HepG2 (cell line): ENCODE results near the gene DMXL1. TPM values are rescaled to one million over a fixed set of nuclear protein-coding genes. Genes with fewer than 3 reads are reported as not detected.

Experiments used
- BORCS8-MEF2B ChIP-seq: sonication (generic); formaldehyde crosslinking; IDR thresholded peaks from 2 replicates; pipeline ENCODE4 v1.8.0; 2022; ENCODE audit warnings: mild to moderate bottlenecking, missing genetic modification reagents
- ETV5 ChIP-seq: IDR thresholded peaks from 2 replicates; pipeline ENCODE4 v1.6.1; 2018; ENCODE audit warnings: missing biosample characterization, missing genetic modification reagents, inconsistent platforms, borderline replicate concordance
- FOSL1 ChIP-seq: sonication (generic); formaldehyde crosslinking; IDR thresholded peaks from 2 replicates; pipeline ENCODE4 v1.9.0; 2021; ENCODE audit warnings: missing genetic modification reagents, borderline replicate concordance
- HBP1 ChIP-seq: IDR thresholded peaks from 2 replicates; pipeline ENCODE4 v1.6.1; 2016; ENCODE audit warnings: low read depth, control low read depth
- HNRNPL ChIP-seq: fragments of 200-400 bp; formaldehyde crosslinking; IDR thresholded peaks from 2 replicates; pipeline ENCODE4 v1.6.1; 2017; ENCODE audit warnings: mild to moderate bottlenecking, low read depth, low read length
- PATZ1 ChIP-seq: sonication (generic); formaldehyde crosslinking; IDR thresholded peaks from 2 replicates; pipeline ENCODE4 v1.4.0; 2020; ENCODE audit warnings: missing genetic modification reagents
- PITX1 ChIP-seq: sonication (generic); formaldehyde crosslinking; IDR thresholded peaks from 2 replicates; pipeline ENCODE4 v1.5.1; 2020; ENCODE audit warnings: mild to moderate bottlenecking, missing genetic modification reagents
- POLR2AphosphoS2 ChIP-seq: IDR thresholded peaks from 2 replicates; pipeline ENCODE4 v1.6.1; 2011; ENCODE audit warnings: low read depth, low read length, improper control_type of control experiment
- SAP130 ChIP-seq: IDR thresholded peaks from 2 replicates; pipeline ENCODE4 v1.6.1; 2016; ENCODE audit warnings: low read depth
- SP5 ChIP-seq: IDR thresholded peaks from 2 replicates; pipeline ENCODE4 v1.6.1; 2016; ENCODE audit warnings: low read depth, borderline replicate concordance
- TBX2 ChIP-seq: sonication (generic); formaldehyde crosslinking; IDR thresholded peaks from 2 replicates; pipeline ENCODE4 v1.5.0; 2020; ENCODE audit warnings: missing genetic modification reagents, mild to moderate bottlenecking, borderline replicate concordance
- ZFP36 ChIP-seq: fragments of 150-350 bp; IDR thresholded peaks from 2 replicates; pipeline ENCODE4 v1.6.1; 2018; ENCODE audit warnings: borderline replicate concordance, low read length, low read depth; ENCODE audit not compliant: partially characterized antibody
- ZGPAT ChIP-seq: IDR thresholded peaks from 2 replicates; pipeline ENCODE4 v1.6.1; 2016; ENCODE audit warnings: mild to moderate bottlenecking
- ZNF234 ChIP-seq: sonication (generic); formaldehyde crosslinking; conservative IDR thresholded peaks from 2 replicates; pipeline ENCODE4 v1.5.1; 2020; ENCODE audit warnings: mild to moderate bottlenecking, missing genetic modification reagents
- ZNF549 ChIP-seq: sonication (generic); formaldehyde crosslinking; IDR thresholded peaks from 2 replicates; pipeline ENCODE4 v1.5.0; 2020; ENCODE audit warnings: missing genetic modification reagents
- ZNF607 ChIP-seq: sonication (generic); formaldehyde crosslinking; IDR thresholded peaks from 2 replicates; pipeline ENCODE4 v1.5.1; 2020; ENCODE audit warnings: missing genetic modification reagents, mild to moderate bottlenecking, borderline replicate concordance
- ZNF639 ChIP-seq: conservative IDR thresholded peaks from 2 replicates; pipeline ENCODE4 v1.6.1; 2018; ENCODE audit warnings: missing genetic modification reagents
- ZNF687 ChIP-seq: sonication (generic); formaldehyde crosslinking; IDR thresholded peaks from 2 replicates; pipeline ENCODE4 v1.5.1; 2020; ENCODE audit warnings: mild to moderate bottlenecking, missing genetic modification reagents, moderate library complexity
- polyA plus RNA-seq, 8 experiments: library from polyadenylated mRNA; depleted of rRNA in 3 of 8; stranded (reverse) in 7 of 8; unstranded in 1 of 8; fragments of >200 nt; fragmentation: Illumina TruSeq in 4 of 8; extraction: Trizol in 4 of 8; gene quantifications; 2 replicates each; pipeline versions ENCODE4 v1.2.1 to v1.2.3, GENCODE V29; 2011 to 2016; ENCODE audit warnings: low read depth in 4 of 8, missing spikeins in 1 of 8, mixed read lengths in 1 of 8; ENCODE audit not compliant: insufficient read depth in 1 of 8
- total RNA-seq, 5 experiments: library from RNA; depleted of rRNA; stranded (reverse); fragments of >200 nt; fragmentation: Illumina TruSeq; extraction: Trizol; gene quantifications; 2 replicates each; pipeline ENCODE4 v1.2.3, GENCODE V29; 2016; ENCODE audit warnings: low read depth in 1 of 5

The DMXL1 gene
- total and polyA plus RNA-seq, 2 of the 13 experiments (the other 11 are each of a cell fraction or from before 2014, with no cell fraction given) = 6.9 to 18.6 TPM

- TF ChIP-seq ZNF607 = peak; percentile 84; the same call in 1 of the 2 replicates
- peak; percentile 95 for TF ChIP-seq ZNF687 (CRISPR knock-in tag)
- TF ChIP-seq ZNF549 (CRISPR knock-in tag) = 0 out of 2 replicates have a peak, but pooled peaks have one; percentile 41
- 0 out of 2 replicates have a peak, but pooled peaks have one; percentile 43 for TF ChIP-seq HNRNPL
- peak; percentile 65; the same call in 1 of the 2 replicates for TF ChIP-seq HBP1 (CRISPR knock-in tag)
- peak; percentile 38; the same call in 1 of the 2 replicates for TF ChIP-seq ETV5 (CRISPR knock-in tag)
- TF ChIP-seq ZGPAT (CRISPR knock-in tag) = peak; percentile 84
- TF ChIP-seq PATZ1 (CRISPR knock-in tag) = 0 out of 2 replicates have a peak, but pooled peaks have one; percentile 18
- TF ChIP-seq TBX2 (CRISPR knock-in tag) = peak; percentile 49
- TF ChIP-seq PITX1 (CRISPR knock-in tag) = 0 out of 2 replicates have a peak, but pooled peaks have one; percentile 5
- TF ChIP-seq SAP130 = peak; percentile 74
- no peak for TF ChIP-seq ZNF234 (CRISPR knock-in tag)
- TF ChIP-seq SP5 = peak; percentile 65
- no peak for TF ChIP-seq ZFP36
- TF ChIP-seq BORCS8-MEF2B (CRISPR knock-in tag) = peak; percentile 58
- peak; percentile 8; the same call in 1 of the 2 replicates for TF ChIP-seq FOSL1 (CRISPR knock-in tag)
- 0 out of 2 replicates have a peak, but pooled peaks have one; percentile 35 for TF ChIP-seq ZNF639 (CRISPR knock-in tag)
- no peak for TF ChIP-seq POLR2AphosphoS2
Measured at GRCh38 chr5:119268387-119269060, 197.6 kb downstream of the DMXL1 start (continued).
